OCI-LY3 (cell line): ENCODE measurements around the gene KIF15.

ENCODE experiments used
- EZH2phosphoT487 ChIP-seq: fragments of 200-600 bp; shearing (Covaris generic); IDR thresholded peaks from 2 replicates; pipeline ENCODE4 v1.6.1; 2018; ENCODE audit warnings: antibody characterized with exemption, mixed run types, low read depth
- TF ChIP-seq, protein P1 (sequence below): fragments of 200-600, 300-600 bp; sonication (generic); IDR thresholded peaks from 2 replicates; pipeline ENCODE4 v1.5.1; 2014; ENCODE audit warnings: antibody characterized with exemption, low read length, low read depth

- TF ChIP-seq, protein P1, sequence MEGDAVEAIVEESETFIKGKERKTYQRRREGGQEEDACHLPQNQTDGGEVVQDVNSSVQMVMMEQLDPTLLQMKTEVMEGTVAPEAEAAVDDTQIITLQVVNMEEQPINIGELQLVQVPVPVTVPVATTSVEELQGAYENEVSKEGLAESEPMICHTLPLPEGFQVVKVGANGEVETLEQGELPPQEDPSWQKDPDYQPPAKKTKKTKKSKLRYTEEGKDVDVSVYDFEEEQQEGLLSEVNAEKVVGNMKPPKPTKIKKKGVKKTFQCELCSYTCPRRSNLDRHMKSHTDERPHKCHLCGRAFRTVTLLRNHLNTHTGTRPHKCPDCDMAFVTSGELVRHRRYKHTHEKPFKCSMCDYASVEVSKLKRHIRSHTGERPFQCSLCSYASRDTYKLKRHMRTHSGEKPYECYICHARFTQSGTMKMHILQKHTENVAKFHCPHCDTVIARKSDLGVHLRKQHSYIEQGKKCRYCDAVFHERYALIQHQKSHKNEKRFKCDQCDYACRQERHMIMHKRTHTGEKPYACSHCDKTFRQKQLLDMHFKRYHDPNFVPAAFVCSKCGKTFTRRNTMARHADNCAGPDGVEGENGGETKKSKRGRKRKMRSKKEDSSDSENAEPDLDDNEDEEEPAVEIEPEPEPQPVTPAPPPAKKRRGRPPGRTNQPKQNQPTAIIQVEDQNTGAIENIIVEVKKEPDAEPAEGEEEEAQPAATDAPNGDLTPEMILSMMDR, result no peak
- TF ChIP-seq EZH2phosphoT487, result no peak
Measured at GRCh38 chr3:44893097-44893496, 131.5 kb downstream of the KIF15 start.
